ENCODE results near the gene HSD17B7. TPM values are rescaled to one million over a fixed set of nuclear protein-coding genes. Genes with fewer than 3 reads are reported as not detected.
"Not testable (repeated sequence)": the region's sequence is repeated elsewhere in the genome, so short reads cannot be mapped to it uniquely, and the experiment has no call there.

Gene HSD17B7
- total RNA-seq, 1 donor from 2014 or later = 11.9 TPM

- DNase-seq = not testable (repeated sequence)
These were observed 21.9 kb downstream of the HSD17B7 start for GRCh38 chr1:162812357-162812756.

- not testable (repeated sequence) for DNase-seq
These were observed 27.6 kb downstream of the HSD17B7 start for GRCh38 chr1:162818136-162818535.

- not testable (repeated sequence) for DNase-seq
These were observed 28.2 kb downstream of the HSD17B7 start for GRCh38 chr1:162818666-162819065.

GRCh38 chr1:162822391-162823200 is 32.1 kb downstream of the HSD17B7 start:
- DNase-seq = no peak

GRCh38 chr1:162823231-162823630 is 32.7 kb downstream of the HSD17B7 start:
- DNase-seq = no peak

GRCh38 chr1:162823771-162824525 is 33.4 kb downstream of the HSD17B7 start:
- DNase-seq = no peak

- no peak for DNase-seq
These were observed 38.8 kb downstream of the HSD17B7 start for GRCh38 chr1:162829268-162829667.

- no peak for DNase-seq
These were observed 42.0 kb downstream of the HSD17B7 start for GRCh38 chr1:162832470-162832869.

GRCh38 chr1:162835157-162835899 is 44.8 kb downstream of the HSD17B7 start:
- no peak for DNase-seq

- no peak for DNase-seq
These were observed 48.4 kb downstream of the HSD17B7 start for GRCh38 chr1:162838863-162839262.

- no peak for DNase-seq
These were observed 49.8 kb downstream of the HSD17B7 start for GRCh38 chr1:162840250-162840839.

- no peak for DNase-seq
These were observed 53.7 kb downstream of the HSD17B7 start for GRCh38 chr1:162844153-162844552.

GRCh38 chr1:162846256-162847212 is 56.0 kb downstream of the HSD17B7 start:
- no peak for DNase-seq

GRCh38 chr1:162847839-162848453 is 57.4 kb downstream of the HSD17B7 start:
- peak; percentile 32 for DNase-seq

GRCh38 chr1:162849711-162850110 is 59.2 kb downstream of the HSD17B7 start:
- DNase-seq = no peak

- no peak for DNase-seq
These were observed 60.8 kb downstream of the HSD17B7 start for GRCh38 chr1:162851341-162851740.

- peak; percentile 8 for DNase-seq
These were observed 63.9 kb downstream of the HSD17B7 start for GRCh38 chr1:162854245-162854882.

GRCh38 chr1:162855461-162856150 is 65.1 kb downstream of the HSD17B7 start:
- no peak for DNase-seq

GRCh38 chr1:162856260-162856659 is 65.8 kb downstream of the HSD17B7 start:
- DNase-seq = no peak

GRCh38 chr1:162857850-162858249 is 67.3 kb downstream of the HSD17B7 start:
- no peak for DNase-seq

All from skin of body (tissue), 2 donors.